Sigmoid colon (tissue), 4 donors: ENCODE results near the gene TARP.

Experiments
- CTCF ChIP-seq, 4 experiments: fragments of 450-650 bp in 3 of 4; fragments of 200-600 bp in 1 of 4; IDR thresholded peaks; one replicate each; pipeline ENCODE4 v1.5.1; 2016 to 2019; ENCODE audit warnings: antibody characterized with exemption in 4 of 4, mild to moderate bottlenecking in 3 of 4, moderate library complexity in 2 of 4
- EP300 ChIP-seq, 4 donors: sonication (generic); formaldehyde crosslinking; IDR thresholded peaks; one replicate each; pipeline ENCODE4 v1.6.1; 2017; ENCODE audit warnings: antibody characterized with exemption in 4 of 4
- POLR2AphosphoS5 ChIP-seq, 4 donors: sonication (generic); formaldehyde crosslinking; IDR thresholded peaks; one replicate each; pipeline ENCODE4 v1.6.1; 2017; ENCODE audit warnings: antibody characterized with exemption in 4 of 4

DNA sequence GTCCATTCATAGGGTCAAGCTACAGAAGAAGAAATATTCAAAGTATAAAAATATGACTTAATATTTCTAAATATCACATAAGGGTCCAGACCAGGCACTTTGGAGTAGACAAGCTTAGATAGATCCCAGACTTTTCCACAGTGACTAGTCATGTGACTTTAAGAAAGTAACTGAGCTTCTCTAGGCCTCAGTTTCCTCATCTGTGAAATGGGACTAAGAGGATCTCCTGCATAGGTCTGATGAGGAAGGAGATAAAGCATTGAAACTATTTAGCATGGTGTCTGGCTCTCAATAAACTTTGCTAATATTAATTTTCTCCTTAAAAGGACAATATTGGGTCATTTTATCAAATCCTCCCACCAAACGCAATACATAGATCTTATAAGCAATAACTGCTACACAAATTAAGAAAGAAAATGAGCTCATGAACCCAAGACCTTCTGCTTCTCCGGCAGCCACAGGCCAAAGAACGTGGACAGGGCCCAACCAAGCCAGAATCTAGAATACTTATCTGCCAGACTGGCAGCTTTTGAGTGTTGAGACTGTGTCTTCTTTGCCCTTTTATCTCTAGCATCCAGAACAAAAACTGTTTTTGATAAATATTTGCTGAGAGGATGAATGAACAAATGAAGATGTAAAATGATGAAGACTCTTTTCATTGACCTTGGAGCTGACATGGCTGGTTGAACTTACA, 1.6 kb upstream of the TARP start:
- TF ChIP-seq POLR2AphosphoS5 (IDR thresholded peaks at IDR 0.05) (no peak), EP300 (IDR thresholded peaks at IDR 0.05) (no peak), CTCF (IDR thresholded peaks at IDR 0.05) (no peak)
